NCI-H69 (cell line): ENCODE results near the gene KCNAB3.

Experiments used
- DNase-seq: peaks from one replicate; lab custom pipeline; 2025; lab: John Stamatoyannopoulos, UW

KCNAB3 gene

DNA sequence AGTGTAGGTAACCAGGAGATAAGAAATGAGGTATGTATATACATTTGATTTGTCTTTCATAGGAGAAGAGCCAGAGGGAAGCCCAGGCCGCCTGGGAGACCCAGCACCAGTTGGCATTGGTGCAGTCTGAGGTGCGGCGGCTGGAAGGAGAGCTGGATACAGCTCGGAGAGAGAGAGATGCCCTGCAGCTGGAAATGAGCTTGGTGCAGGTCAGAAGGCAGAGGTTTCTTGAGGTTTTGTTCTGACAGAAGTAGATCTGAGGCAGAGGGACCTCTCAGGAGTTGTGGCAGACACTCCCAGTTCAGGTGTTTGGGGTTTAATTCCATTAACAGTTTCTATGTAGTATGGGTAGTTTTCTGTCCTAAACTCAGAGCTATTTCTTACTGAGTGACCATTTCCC lies 10.4 kb upstream of the KCNAB3 start:
- DNase-seq = no peak

- no peak for DNase-seq
Measured at GRCh38 chr17:7935859-7936258, 6.2 kb upstream of the KCNAB3 start.

GRCh38 chr17:7932949-7933348 lies 3.3 kb upstream of the KCNAB3 start:
- peak; percentile 66 for DNase-seq

GRCh38 chr17:7932483-7932891 lies 2.8 kb upstream of the KCNAB3 start:
- peak; percentile 32 for DNase-seq

DNA sequence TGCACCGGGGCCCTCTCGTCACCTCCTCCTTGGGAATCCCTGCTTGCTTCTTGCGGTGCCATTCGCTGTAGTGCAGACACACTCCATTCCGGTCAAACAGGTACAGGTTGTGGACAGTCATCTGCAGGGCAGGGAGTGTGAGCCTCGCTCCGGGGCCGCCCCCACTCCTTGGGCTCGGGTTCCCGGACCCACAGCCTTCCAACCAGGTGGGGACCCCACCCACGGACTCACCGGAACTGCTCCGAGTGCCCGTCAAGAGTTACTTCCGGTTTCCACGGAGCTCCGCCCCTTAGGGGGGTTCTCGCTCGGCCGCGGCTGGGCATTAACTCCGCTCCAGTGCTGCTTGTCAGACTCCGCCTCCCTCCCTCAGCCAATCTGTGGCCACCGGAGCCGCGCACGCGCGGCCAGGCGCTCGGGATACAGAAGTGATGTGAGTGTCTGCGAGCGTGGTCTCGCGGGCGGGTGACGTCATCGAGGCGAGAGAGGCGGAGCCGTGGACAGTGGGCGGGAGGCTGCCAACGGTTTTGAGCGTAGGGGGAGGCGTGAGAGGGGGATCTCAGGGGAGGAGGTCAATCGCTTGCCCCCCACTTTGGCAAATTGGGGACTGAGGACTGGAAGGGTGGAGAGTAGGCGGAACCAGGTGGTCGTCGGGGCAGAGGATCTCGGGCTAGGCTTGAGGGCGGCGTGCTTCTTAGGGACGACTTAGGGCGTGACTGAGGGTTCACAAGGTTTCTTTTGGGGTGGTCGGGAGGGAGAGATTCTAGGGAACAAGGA lies 2.2 kb upstream of the KCNAB3 start, which contains the start of the genes CNTROB and TRAPPC1:
CNTROB (plus strand) TSS at position 498 of the 774 bp plus-strand sequence. CDS start 874 bp downstream, outside the sequence.
TRAPPC1 (minus strand) TSS at position 238 of the 774 bp plus-strand sequence; CDS start at position 121, 117 bp downstream.
- peak; percentile 97 for DNase-seq

DNA sequence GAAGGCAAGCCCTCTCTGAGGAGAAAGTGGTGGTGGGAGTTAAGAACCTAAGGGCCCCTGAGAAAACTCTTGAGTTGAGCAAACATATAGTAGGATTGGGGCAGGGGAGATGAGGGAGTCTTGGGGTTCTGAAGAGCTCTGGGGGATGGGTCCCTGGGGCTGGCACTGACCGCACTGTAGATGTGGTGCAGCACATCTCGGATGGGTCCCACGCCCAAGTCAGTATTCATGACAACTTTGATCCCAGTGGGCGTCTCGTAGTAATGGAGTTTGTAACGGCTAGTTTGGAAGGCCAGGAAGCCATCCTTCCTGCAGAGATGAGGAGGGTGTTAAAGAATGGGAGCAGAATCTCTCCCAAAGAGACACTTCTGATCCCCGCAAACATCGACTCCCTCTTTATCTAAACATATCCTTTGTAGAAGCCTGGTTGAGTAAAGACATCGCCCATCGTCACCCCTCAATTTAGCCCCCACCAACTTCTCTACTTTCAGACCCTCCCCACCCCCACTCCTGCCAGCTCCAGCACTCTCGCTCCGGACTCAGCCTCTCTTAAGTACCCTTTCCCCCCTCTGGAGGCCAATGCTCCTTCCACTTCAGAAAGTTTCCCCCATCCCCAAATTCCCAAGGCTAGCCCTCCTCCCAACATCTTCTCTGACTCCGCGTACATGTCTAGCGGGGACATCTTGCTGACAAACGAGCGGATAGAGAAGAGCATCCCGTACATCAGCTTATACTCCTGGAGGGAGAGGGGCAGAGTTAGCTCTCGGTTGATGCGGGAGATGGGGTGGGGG lies 1.4 kb upstream of the KCNAB3 start:
- DNase-seq = no peak

GRCh38 chr17:7927596-7927995 lies 2.1 kb downstream of the KCNAB3 start:
- no peak for DNase-seq

DNA sequence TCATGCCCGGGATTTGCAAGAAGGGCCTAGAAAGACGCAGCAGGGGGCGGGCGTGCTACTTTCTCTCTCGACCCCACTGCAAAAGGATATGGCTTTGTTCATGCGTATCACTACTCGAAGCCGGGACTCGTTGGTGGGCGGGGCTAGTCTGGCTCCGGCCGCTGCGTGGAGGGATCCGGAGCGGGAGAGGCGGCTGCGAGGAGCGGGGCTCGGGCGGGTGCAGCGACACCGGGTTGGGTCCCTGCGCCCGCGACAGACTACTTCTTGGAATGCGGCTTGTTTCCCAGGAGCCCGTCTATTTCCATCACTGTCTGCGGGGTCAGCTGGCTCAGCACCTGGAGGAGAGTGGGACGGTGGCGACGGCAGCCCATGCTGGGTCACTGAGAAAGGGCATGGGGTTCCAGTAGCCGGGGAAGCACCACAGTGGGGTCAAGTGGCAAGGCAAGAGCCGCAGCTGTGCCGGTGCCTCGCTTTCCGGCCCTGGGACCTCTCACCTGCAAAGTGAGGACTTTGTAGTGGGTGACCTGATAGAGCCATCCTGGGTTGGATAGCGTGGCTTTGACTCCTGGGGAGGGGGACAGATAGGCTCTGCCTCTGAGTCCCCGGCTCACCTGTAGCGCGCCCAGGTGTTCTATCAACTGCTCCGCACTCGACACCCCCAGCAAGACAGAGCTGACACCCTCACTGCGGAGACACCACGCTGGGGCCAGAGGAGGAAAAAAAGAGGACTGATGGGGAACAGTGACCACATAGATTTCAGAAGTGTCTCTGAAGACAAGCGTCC lies 6.6 kb downstream of the KCNAB3 start:
- no peak for DNase-seq

- no peak for DNase-seq
Measured at GRCh38 chr17:7922269-7922844, 7.3 kb downstream of the KCNAB3 start.

DNA sequence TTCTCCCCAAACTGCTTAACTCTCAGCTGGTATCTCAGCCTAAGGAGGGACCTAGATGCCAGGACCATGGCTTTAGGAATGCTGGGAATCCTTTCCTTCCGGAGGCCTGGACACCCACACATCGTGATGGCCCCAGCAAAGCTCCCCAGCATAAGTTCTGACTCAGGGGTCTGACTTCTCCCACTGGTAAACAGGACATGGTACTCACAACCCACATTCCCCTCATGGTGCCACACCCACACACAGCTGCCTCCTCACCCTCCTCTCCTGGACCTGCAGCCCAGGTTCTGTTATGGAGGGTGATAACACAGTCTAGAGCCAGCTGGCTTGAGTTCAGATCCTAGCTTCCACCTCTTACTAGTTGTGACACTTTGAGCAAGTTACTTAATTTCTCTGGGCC lies 12.8 kb downstream of the KCNAB3 start:
- no peak for DNase-seq

GRCh38 chr17:7916385-7916682 lies 13.3 kb downstream of the KCNAB3 start:
- no peak for DNase-seq

- peak; percentile 95 for DNase-seq
Measured at GRCh38 chr17:7915611-7916384, 13.9 kb downstream of the KCNAB3 start, which contains the start of gene RNF227. RNF227 (minus strand) TSS chr17:7916289; CDS start chr17:7916195, 94 bp downstream.

- no peak for DNase-seq
Measured at GRCh38 chr17:7915179-7915610, 14.5 kb downstream of the KCNAB3 start.

DNA sequence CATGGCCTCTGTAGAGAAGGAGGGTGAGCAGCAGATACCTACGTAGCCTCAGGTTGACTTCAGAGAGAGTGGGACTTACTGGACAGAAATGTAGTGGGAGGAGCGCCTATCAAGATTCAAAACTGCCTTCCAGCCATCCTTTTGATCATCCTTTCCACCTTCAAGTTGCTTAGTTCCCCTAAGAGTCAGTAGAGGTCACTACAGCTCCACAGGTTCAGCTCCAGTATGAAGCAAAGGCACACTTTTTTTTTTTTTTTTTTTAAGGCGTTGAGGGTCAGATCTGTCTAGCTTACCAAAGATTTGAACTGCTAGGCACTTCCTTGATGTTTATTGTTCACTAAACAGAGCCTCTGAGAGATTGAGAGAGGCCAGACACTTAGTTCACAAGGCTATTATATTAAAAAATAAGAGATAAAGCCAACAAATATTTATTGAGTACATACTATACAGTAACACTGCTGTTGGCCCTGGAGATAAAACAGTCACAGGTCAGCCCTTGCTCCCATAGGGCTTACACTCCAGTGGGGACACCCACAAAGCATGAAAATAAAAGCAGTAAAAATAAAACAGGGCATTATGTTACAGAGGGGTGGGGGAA lies 16.6 kb downstream of the KCNAB3 start:
- DNase-seq = peak; percentile 65

DNA sequence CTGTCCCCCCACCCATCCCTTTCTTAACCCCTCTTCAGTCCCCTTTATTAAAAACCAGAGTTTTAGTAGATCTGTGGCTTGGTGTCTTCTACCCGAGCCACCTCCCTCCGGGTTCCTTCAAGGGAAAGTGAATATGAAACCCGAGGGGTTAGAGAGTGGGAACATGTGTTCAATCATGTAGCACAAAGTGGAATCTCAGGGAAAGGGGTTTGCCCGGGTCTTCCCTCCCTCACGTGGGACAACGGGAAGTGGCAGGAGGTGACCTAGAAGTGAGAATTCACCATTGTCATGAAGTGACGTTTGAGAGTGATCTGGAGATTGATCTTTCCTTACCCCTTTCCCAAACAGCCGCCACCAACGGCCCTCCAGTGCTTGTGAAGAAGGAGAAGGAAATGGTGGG lies 18.5 kb downstream of the KCNAB3 start:
- DNase-seq = no peak

DNA sequence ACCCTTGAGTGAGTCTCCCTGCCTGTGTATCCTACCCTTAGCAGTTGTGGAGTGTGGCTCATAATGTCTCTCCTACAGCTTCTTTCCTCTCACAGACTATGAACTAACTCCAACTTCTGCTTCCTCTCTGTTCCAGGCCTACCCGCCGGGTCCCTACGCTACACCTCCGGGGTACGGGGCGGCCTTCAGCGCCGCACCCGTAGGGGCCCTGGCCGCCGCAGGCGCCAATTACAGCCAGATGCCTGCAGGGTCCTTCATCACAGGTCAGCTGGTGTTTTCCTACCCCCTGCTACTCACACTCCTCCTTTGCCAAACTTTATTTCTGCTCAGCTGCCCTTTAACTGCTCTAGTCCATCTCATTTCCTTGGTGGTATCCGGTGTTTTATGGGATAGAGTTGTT lies 18.9 kb downstream of the KCNAB3 start:
- no peak for DNase-seq

DNA sequence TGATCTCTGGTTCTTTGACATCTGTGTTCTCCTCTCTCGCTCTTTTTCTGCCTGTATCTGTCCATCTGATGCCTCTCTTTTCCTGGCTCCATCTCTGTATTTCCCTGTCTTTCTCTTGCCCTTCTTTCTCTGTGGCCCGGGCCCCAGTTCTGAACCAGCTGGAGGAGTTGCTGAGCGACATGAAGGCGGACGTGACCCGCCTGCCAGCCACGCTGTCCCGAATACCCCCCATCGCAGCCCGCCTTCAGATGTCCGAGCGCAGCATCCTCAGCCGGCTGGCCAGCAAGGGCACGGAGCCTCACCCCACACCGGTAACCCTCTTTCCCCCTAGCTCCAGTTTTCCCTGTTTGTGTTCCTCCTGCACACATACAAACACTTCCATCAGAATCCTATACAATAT lies 19.4 kb downstream of the KCNAB3 start:
- DNase-seq = no peak

DNA sequence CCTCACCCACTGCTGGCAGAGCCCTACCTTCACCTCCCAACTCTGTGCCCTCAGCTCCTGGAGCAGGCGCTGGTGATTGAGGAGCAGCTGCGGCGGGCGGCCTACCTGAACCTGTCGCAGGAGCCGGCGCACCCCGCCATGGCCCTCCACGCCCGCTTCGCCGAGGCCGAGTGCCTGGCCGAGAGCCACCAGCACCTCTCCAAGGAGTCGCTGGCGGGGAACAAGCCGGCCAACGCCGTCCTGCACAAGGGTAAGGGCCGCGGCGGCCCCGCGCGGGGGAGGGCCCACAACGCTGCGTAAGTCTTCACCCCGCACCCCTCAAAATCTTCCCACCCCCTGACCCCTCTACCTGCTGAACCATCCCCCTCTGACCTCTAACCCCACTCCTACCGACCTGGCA lies 20.6 kb downstream of the KCNAB3 start:
- DNase-seq = no peak

GRCh38 chr17:7903154-7904103 lies 26.2 kb downstream of the KCNAB3 start:
- DNase-seq = no peak

DNA sequence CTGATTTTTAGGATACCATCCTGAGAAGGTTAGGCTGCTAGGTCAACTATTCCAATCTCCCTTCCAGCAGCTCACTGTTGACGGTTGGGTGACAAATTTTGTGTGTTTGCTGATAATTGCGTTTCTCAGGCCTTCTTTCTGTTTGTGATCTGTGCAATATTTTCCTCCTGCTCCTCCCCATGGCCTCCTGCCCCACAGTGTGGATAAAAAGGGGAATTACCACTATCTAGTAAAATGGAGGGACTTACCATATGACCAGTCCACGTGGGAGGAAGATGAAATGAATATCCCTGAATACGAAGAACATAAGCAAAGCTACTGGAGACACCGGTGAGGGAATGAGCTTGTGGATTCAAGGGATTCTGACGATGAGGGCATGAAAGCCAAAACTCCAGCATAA lies 31.9 kb downstream of the KCNAB3 start:
- no peak for DNase-seq
